Mammary epithelial cell (primary cell): ENCODE measurements around the gene ZFYVE9.
"Not testable (repeated sequence)": the region's sequence is repeated elsewhere in the genome, so short reads cannot be mapped to it uniquely, and the experiment has no call there.

Experiments used
- EZH2 ChIP-seq: IDR thresholded peaks from 2 replicates; pipeline ENCODE4 v1.6.1; 2012; ENCODE audit warnings: low read length, inconsistent platforms, borderline replicate concordance
- TF ChIP-seq, protein P1 (sequence below), 2 donors: IDR thresholded peaks in 1 of 2; conservative IDR thresholded peaks in 1 of 2; 2 replicates each; pipeline ENCODE4 v1.5.1; 2011 to 2012; ENCODE audit warnings: inconsistent platforms in 2 of 2, low read length in 2 of 2, mild to moderate bottlenecking in 2 of 2, control low read depth in 1 of 2, low read depth in 1 of 2; ENCODE audit not compliant: insufficient read depth in 1 of 2; ENCODE audit errors: extremely low read depth in 1 of 2

DNA sequence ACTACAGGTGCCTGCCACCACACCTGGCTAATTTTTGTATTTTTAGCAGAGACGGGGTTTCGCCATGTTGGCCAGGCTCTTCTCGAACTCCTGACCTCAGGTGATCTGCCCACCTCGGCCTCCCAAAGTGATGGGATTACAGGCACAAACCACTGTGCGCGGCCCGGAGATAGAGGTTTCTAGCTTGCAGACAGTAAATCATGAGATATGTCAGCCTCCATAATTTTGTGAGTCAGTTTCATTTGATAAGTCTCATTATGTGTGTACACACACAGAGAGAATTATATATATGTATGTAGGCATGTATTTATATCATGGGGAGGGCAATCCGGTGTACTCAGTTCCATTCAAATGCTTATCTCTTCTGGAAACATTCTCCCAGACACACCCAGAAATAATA, 64.8 kb downstream of the ZFYVE9 start:
- TF ChIP-seq, protein P1, sequence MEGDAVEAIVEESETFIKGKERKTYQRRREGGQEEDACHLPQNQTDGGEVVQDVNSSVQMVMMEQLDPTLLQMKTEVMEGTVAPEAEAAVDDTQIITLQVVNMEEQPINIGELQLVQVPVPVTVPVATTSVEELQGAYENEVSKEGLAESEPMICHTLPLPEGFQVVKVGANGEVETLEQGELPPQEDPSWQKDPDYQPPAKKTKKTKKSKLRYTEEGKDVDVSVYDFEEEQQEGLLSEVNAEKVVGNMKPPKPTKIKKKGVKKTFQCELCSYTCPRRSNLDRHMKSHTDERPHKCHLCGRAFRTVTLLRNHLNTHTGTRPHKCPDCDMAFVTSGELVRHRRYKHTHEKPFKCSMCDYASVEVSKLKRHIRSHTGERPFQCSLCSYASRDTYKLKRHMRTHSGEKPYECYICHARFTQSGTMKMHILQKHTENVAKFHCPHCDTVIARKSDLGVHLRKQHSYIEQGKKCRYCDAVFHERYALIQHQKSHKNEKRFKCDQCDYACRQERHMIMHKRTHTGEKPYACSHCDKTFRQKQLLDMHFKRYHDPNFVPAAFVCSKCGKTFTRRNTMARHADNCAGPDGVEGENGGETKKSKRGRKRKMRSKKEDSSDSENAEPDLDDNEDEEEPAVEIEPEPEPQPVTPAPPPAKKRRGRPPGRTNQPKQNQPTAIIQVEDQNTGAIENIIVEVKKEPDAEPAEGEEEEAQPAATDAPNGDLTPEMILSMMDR (conservative IDR thresholded peaks at IDR 0.05 in 1 of 2, IDR thresholded peaks at IDR 0.05 in 1 of 2; ENCODE audit: extremely low read depth in 1 of 2, insufficient read depth in 1 of 2, low read depth in 1 of 2, low read length in 2 of 2), result not testable (repeated sequence)
- TF ChIP-seq EZH2, result not testable (repeated sequence)
